Measurements from ENCODE around the gene HCK.
"Not testable (repeated sequence)": the region's sequence is repeated elsewhere in the genome, so short reads cannot be mapped to it uniquely, and the experiment has no call there.

The HCK gene

DNA sequence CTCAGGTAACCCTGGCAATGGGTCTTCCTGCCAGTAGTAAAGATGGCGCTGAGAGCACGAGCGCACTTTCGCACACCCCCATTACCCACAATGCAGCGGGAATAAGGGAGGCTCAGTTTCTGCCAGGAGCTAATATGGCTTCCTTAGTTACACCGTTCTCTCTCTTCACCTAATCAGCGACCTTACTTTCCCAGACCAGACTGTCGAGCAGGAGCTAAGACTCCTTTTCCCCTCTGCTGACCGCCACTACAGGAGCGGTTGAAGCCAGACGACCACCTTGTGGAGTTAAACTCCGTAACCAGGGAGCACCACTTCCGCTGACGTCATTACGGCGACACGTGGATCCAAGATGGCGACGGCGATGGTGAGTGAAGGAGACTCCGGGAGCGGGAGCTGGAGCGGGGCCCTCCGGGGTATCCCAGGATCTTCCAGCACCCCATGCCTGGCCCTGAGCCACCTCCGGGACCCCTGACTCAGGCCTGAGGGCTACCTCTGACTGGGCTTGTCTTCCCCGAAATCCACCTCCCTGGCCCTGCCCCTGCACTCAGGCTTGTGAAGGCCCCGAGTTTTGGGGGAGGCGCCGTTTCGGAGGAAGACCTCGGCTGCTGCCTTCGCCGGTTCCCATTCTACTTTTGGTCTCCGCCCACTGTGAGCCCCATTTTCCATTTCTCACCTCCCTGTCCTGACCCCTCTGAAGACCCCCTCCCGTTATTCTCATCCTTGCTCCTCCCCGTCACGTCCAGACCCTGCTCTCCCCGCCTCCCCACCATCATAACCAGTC, 57.5 kb downstream of the HCK start, which contains the start of gene TM9SF4:
TSS of gene TM9SF4 (plus strand) at position 323 of the 781 bp plus-strand sequence. CDS start at position 350, 27 bp downstream.
- peak; percentile 84 for DNase-seq

DNA sequence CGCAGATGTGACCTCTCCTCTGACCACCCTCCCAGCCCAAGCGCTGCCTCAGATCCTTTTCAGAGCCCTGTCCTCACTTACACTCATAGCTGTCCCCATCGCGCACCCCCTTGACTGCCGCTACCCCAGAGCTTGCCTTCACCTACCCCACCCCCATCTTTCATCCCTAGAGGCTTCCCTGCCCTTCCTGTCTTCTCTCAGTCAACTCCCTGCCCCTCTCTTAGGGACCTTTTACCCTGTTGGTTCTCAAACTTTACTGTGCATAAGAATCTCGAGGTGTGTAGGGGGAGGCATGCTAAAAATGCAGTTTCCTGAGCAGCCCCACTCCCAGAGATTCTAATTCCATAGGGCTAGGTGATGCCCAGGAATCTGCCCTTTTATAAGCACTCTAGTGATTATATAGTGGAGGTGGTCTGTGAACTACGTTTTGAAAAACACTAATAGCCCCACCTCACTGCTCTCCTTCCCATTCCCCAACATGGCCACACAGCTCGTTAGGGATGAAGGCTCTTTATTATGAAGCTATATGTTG, 58.2 kb downstream of the HCK start:
- DNase-seq = peak; percentile 4

DNA sequence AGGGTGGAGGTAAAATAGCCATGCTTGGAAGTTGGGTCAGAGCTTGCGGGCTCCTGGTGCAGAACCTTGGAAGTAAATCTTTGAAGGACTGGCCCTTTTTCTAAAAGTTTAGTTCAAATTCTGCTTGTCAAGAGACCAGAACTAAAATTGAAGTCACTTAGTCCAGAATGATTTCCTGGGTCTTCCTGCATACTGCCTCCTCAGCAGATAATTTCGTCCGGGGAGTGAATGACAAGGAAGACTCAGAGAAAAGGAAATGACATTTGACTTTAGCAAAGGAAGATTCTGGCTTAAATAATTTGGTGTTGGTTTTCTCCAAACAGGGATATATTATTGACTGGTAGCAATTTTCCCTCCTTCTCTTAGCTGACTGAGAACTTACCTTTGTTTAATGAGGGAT, 58.7 kb downstream of the HCK start:
- DNase-seq = no peak

- DNase-seq = no peak
Measured at GRCh38 chr20:32111156-32111686, 59.2 kb downstream of the HCK start.

- no peak for DNase-seq
Measured at GRCh38 chr20:32111753-32112152, 59.7 kb downstream of the HCK start.

DNA sequence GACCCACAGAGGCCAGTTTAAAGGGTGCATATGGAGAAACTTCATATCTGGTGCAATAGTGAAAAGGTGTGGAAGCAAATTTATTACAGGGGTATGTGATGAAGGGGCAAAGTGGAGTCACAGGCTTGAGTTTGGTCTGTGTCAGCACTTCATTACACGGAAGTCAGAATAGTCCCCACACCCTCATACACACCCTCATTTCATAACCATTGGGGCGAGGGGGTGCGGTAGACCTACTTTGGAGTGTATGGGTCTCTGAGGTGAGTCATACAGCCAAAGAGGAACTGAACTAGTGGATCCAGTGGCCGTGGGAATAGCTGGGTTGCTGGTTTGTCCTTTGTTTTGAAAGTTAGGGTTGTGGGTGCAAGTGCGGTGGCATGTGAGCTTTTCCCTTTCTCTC, 60.8 kb downstream of the HCK start:
- no peak for DNase-seq

DNA sequence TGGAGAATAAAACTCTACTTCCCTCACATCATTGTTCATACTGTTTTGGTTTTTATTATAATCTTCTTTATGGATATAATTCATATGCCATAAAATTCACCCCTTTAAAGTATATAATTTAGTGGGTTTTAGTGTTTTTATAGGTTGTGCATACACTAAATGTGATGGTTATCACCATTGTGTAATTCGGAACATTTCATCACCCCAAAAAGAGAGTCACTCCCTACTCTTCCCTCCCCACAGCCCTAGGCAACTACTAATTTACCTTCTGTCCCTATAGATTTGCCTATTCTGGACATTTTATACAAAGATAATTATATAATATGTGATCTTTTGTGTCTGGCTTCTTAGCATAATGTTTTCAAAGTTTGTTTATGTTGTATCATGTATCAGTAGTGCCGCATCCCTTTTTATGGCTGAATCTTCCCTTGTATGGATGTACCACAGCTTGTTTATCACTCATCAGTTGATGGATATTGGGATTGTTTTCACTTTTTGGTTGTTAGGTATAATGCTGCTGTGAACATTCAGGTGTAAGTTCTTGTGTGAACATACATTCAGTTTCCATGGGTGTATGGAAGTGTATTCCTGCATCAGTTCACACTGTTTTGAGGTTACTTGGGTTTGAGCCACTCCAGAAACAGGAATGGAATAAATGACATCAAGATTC, 61.7 kb downstream of the HCK start:
- DNase-seq = no peak

DNA sequence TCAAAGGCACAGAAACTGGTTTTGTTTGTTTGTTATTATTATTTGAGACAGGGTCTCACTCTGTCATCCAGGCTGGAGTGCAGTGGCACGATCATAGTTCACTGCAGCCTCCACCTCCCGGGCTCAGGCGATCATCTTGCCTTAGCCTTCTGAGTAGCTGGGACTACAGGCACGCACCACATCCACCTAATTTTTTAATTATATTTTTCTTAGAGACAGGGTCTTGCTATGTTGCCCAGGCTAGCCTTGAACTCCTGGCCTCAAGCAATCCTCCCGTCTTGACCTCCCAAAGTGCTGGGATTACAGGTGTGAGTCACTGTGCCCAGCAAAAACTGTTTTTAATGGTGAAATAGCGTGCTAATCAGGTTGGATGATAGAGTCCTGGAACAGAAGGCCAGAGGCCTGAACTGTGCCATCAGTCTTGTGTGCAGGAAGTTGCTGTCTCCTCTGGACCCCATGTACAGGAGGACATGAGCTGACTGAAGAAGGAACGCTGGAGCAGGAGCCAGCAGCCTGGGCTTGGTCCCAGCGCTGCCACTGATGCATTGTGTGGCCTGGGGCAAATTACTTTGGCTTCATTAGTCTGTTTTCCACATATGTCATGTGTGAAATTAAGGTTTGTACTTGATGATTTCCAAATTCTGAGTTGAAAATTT, 62.4 kb downstream of the HCK start:
- no peak for DNase-seq

- DNase-seq = no peak
Measured at GRCh38 chr20:32115211-32115767, 63.2 kb downstream of the HCK start.

DNA sequence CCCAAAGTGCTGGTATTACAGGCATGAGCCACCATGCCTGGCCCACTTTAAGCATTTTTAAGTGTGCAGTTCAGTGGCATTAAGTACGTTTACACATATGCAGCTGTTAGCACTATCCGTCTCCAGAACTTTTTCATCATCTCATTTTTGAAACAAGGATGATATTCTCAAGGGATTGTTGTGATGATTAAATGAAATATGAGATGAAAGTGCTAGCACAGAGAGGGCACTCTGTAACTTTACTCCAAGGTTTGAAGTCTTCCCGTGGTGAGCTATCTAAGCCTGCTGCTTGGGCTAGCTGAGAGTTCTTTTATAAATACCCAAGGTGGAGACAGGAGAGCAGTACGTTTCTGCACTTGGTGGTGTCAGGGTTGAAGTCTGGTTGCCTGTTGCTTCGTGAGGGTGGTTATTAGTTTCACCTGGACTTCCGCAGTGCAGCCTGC, 64.1 kb downstream of the HCK start:
- no peak for DNase-seq

DNA sequence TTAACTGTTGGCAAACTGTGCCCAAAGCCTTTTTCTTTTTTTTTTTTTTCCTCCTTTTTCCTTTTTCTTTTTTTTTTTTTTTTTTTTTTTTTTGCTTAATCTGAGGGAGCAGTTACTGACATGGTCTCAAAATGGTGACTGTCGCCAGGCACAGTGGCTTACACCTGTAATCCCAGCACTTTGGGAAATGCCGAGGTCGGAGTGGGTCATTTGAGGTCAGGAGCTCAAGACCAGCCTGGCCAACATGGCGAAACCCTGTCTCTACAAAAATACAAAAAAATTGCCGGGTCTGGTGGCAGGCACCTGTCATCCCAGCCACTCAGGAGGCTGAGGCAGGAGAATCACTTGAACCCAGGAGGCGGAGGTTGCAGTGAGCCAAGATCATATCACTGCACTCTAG, 64.8 kb downstream of the HCK start:
- DNase-seq = not testable (repeated sequence)

GRCh38 chr20:32118427-32118826, 66.4 kb downstream of the HCK start:
- DNase-seq = not testable (repeated sequence)

- DNase-seq = no peak
Measured at GRCh38 chr20:32119734-32120133, 67.7 kb downstream of the HCK start.

GRCh38 chr20:32121908-32122307, 69.9 kb downstream of the HCK start:
- not testable (repeated sequence) for DNase-seq

- no peak for DNase-seq
Measured at GRCh38 chr20:32123088-32123487, 71.0 kb downstream of the HCK start.

GRCh38 chr20:32124916-32125454, 72.9 kb downstream of the HCK start:
- no peak for DNase-seq

- DNase-seq = no peak
Measured at GRCh38 chr20:32125506-32125905, 73.5 kb downstream of the HCK start.

GRCh38 chr20:32126919-32127318, 74.9 kb downstream of the HCK start:
- DNase-seq = no peak

GRCh38 chr20:32127347-32127746, 75.3 kb downstream of the HCK start:
- DNase-seq = no peak

DNA sequence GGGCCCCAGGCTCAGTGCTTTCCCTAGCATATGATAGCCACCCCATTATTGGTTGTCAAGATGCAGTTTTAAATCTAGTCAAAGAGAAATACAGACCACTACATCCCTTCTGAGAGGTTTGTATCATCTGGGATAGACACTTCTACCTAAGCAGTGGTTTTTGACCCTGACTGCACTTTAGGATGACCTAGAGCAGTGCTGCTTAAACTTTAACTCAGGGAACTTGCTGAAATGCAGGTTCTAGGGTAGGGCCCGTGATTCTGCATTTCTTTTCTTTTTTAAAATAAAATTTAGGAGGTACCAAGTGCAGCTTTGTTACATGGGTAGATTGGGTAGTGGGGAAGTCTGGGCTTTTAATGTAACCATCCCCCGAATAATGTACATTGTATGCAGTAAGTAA, 76.1 kb downstream of the HCK start:
- DNase-seq = no peak

DNA sequence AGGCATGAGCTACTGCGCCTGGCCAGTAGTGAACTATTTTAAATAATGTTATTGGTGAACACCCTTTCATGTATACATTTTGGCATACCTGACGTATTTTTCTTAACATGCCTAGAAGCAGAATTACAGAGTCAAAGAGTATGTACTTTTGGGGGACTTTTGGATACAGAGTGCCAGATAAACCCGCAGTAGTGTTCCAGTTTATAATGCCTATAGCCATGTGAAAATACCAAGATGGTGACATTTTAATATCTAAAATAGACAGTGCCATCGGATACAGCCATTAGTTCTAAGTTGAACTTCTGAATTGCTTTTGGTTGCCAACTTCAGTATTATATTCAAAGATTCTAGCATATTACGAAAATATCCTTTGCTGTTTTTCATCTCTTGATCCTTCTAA, 77.8 kb downstream of the HCK start:
- DNase-seq = no peak

GRCh38 chr20:32130352-32130751, 78.3 kb downstream of the HCK start:
- DNase-seq = no peak

GRCh38 chr20:32130965-32131364, 78.9 kb downstream of the HCK start:
- DNase-seq = no peak

Data from T-helper 9 cell (primary cell).